ENCODE data around the gene CD68.

The CD68 gene

DNA sequence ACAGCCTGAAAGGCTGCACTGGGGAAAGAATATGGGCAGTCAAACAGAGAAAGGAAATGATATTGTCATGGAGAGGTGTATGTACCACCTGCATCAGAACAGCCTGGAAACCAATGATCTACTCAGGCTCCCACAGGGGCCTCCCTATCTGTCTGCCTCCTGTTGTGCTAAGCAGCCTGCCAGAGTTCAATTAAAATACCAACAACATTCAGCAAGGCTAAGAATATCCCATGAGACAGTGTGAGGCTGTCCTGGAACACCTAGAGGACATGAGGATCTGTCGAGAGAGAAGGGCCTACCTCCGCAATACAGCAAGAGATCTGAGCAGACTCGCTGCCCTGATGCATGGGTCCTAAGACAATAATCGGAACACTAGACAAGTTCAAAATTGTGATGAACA is 26.8 kb downstream of the CD68 start:
- TF ChIP-seq CTCF (IDR thresholded peaks at IDR 0.05; ENCODE audit: low read depth, low read length, missing control alignments) = no peak
- DNase-seq (ENCODE audit: extremely low read depth, low read depth) = no peak
- H3K4me3 ChIP-seq (replicated peaks; ENCODE audit: low read depth, low read length) = no peak overlapping the region

GRCh38 chr17:7610641-7611040 is 31.2 kb downstream of the CD68 start:
- TF ChIP-seq CTCF (IDR thresholded peaks at IDR 0.05; ENCODE audit: low read depth, low read length, missing control alignments) = no peak
- no peak overlapping the region for H3K4me3 ChIP-seq (replicated peaks; ENCODE audit: low read depth, low read length)
- no peak for DNase-seq (ENCODE audit: extremely low read depth, low read depth)

DNA sequence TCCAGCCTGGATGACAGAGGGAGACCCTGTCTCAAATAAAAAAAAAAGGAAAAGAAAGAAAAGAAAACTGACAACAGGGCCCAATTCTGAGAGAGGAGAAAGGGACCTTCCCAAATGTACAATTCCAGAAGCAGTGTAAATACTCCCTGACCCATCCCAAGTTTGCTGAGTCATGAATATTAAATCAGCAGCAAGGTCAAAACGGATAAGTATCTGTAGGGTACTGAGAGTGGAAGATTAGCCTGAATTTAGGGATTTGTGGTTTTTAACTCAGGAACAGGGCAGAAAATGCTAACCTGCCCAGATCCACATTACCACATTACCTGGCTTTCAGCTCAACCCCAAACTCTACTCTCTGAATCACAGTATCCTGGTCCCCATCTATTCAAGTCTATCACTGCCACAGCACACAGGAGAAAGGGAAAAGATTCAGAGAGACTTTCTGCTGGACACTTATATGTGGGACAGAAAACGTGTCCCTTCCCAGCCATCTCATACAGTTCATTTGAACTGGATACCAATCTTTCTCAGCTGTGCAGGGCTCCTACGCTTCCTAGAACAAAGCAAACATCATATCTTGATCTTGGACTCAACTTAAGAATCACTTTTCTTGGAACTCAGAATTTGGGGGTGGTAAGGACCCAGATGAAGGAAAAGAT is 32.3 kb downstream of the CD68 start:
- H3K4me3 ChIP-seq (replicated peaks; ENCODE audit: low read depth, low read length) = peak overlapping the region; percentile 88
- no peak for TF ChIP-seq CTCF (IDR thresholded peaks at IDR 0.05; ENCODE audit: low read depth, low read length, missing control alignments)
- DNase-seq (ENCODE audit: extremely low read depth, low read depth) = no peak

- no peak for DNase-seq (ENCODE audit: extremely low read depth, low read depth)
- no peak for TF ChIP-seq CTCF (IDR thresholded peaks at IDR 0.05; ENCODE audit: low read depth, low read length, missing control alignments)
- peak overlapping the region; percentile 88 for H3K4me3 ChIP-seq (replicated peaks; ENCODE audit: low read depth, low read length)
These were observed 32.8 kb downstream of the CD68 start for GRCh38 chr17:7612294-7612640.

DNA sequence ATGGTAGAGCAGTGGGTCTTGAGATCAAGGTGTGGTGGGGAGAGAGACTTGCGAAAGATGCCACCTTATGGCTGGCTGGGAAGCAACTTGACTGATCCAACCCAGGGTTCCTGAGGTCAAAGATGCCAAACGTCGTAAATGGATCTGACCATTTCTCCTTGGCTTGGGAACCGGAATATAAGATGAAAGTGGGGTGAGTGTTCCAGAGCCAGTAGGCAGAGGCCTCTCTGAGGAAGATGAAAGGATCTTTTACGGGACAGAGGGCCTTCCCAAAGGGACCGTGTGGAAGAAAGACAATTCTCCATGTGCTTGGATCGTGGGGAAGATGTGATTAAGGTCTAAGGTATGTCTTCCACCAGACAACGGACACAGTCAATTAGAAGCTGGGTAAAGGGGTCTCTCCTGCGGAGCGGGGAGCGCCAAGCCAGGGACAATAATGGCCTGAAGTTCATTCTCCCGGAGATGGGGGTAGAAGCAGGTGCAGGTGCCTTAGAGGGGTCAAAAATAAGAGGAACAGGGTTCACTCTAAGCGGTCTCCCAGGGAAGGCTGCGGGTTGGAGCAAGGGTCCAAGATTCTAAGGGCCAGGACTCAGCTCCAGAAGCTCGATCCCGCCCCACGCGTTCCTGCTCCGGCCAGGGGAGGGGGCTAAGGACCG is 34.5 kb downstream of the CD68 start:
- TF ChIP-seq CTCF (IDR thresholded peaks at IDR 0.05; ENCODE audit: low read depth, low read length, missing control alignments) = no peak
- H3K4me3 ChIP-seq (replicated peaks; ENCODE audit: low read depth, low read length) = peak overlapping the region; percentile 88
- DNase-seq (ENCODE audit: extremely low read depth, low read depth) = no peak

DNA sequence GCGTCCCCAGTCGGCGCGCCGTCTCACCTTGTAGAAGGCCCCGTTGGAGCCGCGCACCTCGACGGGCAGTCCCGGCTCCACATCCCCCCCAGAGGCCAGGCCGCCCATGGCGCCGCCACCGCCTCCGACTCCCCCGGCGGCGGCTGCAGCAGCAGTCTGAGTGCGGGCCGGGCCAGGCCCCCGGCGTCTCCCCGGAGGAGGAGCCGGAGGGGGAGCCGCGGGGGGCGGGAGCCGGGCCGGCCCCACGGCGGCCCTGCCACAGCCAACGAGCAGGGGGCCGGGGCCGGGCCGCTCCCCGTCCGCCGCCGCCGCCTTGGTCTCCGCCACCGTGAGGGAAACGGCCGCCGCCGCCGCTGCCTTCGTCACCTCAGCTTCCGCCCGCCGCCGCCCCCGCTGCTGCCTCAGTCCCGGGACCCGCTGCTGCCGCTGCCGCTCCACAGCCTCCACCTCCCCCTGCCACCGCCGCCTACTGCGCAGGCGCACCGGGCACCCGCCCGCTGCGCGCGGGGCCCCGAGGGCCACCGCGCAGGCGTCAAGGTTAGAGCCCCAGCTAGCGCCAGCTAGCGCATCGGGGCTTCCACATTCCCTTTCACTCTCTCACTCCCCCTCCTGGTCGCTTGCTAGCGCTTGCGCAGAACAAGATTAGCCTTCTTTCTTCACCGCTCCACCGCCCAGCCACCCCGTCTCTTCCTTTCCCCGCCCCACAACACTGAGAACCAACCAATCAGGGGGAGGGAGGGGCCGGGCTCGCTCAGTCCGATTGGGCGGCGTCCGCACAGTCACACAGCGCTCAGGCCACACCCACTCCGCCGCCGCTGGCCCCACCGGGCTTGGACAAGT is 35.2 kb downstream of the CD68 start, which contains the start of gene FXR2:
Gene FXR2 (minus strand): TSS at position 473 of the 840 bp plus-strand sequence. CDS start 365 bp downstream, at position 108.
- peak; percentile 99 for DNase-seq (ENCODE audit: extremely low read depth, low read depth)
- peak; percentile 69 for TF ChIP-seq CTCF (IDR thresholded peaks at IDR 0.05; ENCODE audit: low read depth, low read length, missing control alignments)
- peak within 1 kb of the TSS; percentile 88 for H3K4me3 ChIP-seq (replicated peaks; ENCODE audit: low read depth, low read length)
